Muscle of leg (tissue), 11 donors: ENCODE results near the gene ZNF451. TPM values are rescaled to one million over a fixed set of nuclear protein-coding genes. Genes with fewer than 3 reads are reported as not detected.
"Not testable (repeated sequence)": the region's sequence is repeated elsewhere in the genome, so short reads cannot be mapped to it uniquely, and the experiment has no call there.

Source experiments
- DNase-seq: peaks from one replicate; pipeline ENCODE4 v3.0.0; 2013
- H3K27ac ChIP-seq: one replicate; pipeline ENCODE4 v1.5.1; 2013; ENCODE audit warnings: mild to moderate bottlenecking, low read length, control low read depth
- H3K27me3 ChIP-seq: one replicate; pipeline ENCODE4 v1.6.1; 2013; ENCODE audit warnings: low read length; ENCODE audit not compliant: control insufficient read depth, insufficient read depth
- H3K36me3 ChIP-seq: one replicate; pipeline ENCODE4 v1.6.1; 2013; ENCODE audit warnings: low read length; ENCODE audit not compliant: control insufficient read depth, insufficient read depth
- H3K4me1 ChIP-seq: one replicate; pipeline ENCODE4 v1.6.1; 2013; ENCODE audit warnings: low read length; ENCODE audit not compliant: control insufficient read depth, insufficient read depth
- H3K4me3 ChIP-seq: one replicate; pipeline ENCODE4 v1.5.1; 2013; ENCODE audit warnings: low read length, control low read depth
- H3K9me3 ChIP-seq: replicated peaks from 2 replicates; pipeline ENCODE4 v1.6.1; 2013; ENCODE audit warnings: low read depth, low read length; ENCODE audit not compliant: control insufficient read depth
- WGBS: methylation state at CpG from one replicate; pipeline ENCODE4 v1.1.5; 2013; ENCODE audit warnings: missing lambda C conversion rate; ENCODE audit not compliant: insufficient coverage; 5-methylcytosine and 5-hydroxymethylcytosine counted together
- polyA plus RNA-seq, 8 donors: library from polyadenylated mRNA; unstranded; fragments of 120-200 nt; gene quantifications; one replicate each; pipeline versions ENCODE4 v1.2.1 to v1.2.3, GENCODE V29; 2013; ENCODE audit warnings: inconsistent platforms in 1 of 8, low replicate concordance in 1 of 8; ENCODE audit not compliant: insufficient read length in 8 of 8, insufficient read depth in 1 of 8
- total RNA-seq: library from RNA; stranded (reverse); fragments of 120-200 nt; gene quantifications from one replicate; pipeline ENCODE4 v1.2.4, GENCODE V29; 2013

ZNF451 gene
- total and polyA plus RNA-seq, 9 donors: 16.9 to 37.9 (median 18.5) TPM

DNA sequence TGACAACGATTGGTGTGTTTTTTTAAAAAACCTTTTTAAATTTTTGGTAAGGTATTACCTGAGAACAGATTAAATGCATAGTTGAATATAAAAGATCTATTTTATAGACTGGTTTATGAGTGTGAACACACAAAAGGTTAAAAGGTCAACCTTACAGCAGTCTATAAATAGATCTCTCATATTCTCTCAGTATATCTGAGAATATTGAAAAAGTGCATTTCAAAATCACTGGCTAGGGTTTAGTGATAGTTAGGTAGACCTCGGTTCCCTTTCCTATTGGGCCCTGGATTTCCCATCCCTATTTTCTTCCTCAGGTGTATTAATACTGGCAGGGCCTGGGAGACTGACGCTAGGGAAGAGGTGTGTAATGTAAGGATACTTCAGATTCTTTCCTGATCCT is 723 bp upstream of the ZNF451 start:
- no peak for DNase-seq
- Histone ChIP-seq H3K27ac (peak overlapping the region; percentile 93), H3K9me3 (no peaks in the 10 kb centered on the region), H3K36me3 (no peaks in the 10 kb centered on the region), H3K27me3 (no peaks in the 10 kb centered on the region), H3K4me3 (peak overlapping the region; percentile 72), H3K4me1 (peaks cover 7% of the 10 kb centered on the region)
- WGBS: no CpG with 5 or more reads among the region's 3 CpGs

DNA sequence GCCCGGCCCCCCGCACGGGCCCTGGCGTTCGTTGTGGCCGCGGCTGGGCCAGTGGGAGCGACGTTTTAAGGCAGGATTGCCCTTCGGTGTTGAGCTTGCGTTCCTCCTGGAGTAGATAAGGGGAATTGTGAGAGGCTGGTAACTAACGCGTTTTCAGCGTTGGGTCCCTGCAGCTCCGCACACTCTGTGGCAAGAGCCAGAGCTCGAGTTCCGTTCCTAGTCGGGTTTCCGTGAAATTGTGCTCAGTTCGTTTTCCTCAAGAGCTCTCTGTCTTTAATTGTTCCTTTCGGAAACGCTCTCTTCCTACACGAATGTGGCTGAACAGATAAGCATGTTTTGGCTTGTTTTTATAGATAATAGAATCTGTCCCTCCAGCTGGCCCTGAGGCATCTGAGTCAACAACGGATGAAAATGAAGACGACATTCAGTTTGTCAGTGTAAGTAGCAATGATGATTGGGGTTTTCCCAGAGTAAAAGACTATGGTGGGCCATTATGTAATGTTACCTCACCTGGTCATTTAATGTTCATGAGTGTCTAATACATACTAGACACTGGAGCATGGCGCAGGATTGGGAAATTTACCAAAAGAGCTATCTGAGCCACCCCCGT is 575 bp downstream of the ZNF451 start:
- not testable (repeated sequence) for H3K4me3 ChIP-seq

DNA sequence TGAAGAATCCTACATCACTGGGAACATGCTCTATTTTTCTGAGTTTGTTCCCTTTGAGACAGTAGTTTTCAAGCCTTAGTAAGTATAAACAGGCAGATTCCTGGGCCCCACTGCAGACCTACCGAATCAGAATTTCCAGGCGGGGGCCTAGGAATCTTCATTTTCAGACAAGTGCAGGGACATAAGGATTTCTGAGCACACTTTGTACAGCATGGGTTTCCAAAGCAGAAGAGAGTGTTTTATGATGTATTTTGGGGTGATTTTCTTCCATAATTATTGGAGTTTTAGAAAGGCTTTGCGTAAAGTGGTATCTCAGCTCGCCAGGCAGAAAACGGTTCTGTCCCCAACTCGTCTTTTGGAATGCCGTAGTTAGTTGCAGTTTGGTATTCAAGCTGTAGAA is 1.4 kb downstream of the ZNF451 start:
- not testable (repeated sequence) for H3K27ac ChIP-seq, H3K4me3 ChIP-seq

More for the DNA sequence above, 575 bp downstream of the ZNF451 start:
- H3K4me1 ChIP-seq, H3K27me3 ChIP-seq, H3K9me3 ChIP-seq, H3K36me3 ChIP-seq, DNase-seq, H3K27ac ChIP-seq: not testable (repeated sequence)
- WGBS: no CpG with 5 or more reads among the region's 27 CpGs

DNA sequence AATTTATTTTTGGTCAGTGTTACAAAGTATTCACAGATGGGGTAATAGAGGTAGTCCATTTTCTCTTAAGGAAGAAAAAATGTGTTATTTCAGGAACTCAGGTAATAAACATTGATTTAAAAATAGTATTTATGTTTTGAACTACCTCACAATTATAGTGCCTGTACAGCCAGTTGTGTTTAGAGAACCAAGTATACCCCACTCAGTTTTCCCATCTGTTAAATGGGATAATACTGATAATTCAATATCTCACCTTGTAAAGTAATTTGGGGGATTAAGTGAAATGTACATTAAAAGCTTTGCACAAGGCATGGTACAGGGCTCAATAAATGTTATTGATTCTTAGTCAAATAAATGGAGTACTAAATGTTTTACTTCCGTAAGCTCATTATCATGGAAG is 4.7 kb downstream of the ZNF451 start:
- DNase-seq: no peak
- no peak overlapping the region for H3K27ac ChIP-seq
- no peaks in the 10 kb centered on the region for H3K27me3 ChIP-seq
- no peaks in the 10 kb centered on the region for H3K9me3 ChIP-seq
- no CpG with 5 or more reads among the region's 1 CpG for WGBS
- no peak overlapping the region for H3K4me3 ChIP-seq
- H3K36me3 ChIP-seq: peaks cover 12% of the 10 kb centered on the region
- H3K4me1 ChIP-seq: peaks cover 3% of the 10 kb centered on the region

More for the DNA sequence above, 1.4 kb downstream of the ZNF451 start:
- DNase-seq, H3K9me3 ChIP-seq, H3K36me3 ChIP-seq, H3K4me1 ChIP-seq, H3K27me3 ChIP-seq: not testable (repeated sequence)
- 94% methylated on average over 3 of the region's 7 CpGs for WGBS

DNA sequence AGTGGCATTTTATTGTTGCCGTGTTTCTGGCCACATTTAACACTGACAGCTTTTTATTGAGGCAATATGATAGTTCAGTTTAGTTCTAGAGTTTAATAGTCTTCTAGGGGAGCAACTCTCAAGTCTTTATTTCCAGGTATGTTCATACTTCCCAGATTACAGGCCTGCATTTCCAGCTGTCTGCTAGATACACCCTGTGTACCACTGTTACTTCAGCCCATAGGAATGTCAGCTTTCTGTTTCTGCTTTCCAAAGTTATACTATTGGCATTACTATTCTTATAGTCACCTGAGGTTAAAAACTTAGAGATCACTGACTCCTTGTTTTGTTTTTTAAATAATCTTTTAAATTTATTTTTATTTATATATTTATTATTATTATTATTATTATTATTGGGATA is 7.6 kb downstream of the ZNF451 start:
- no peak overlapping the region for H3K4me3 ChIP-seq
- H3K27me3 ChIP-seq: no peaks in the 10 kb centered on the region
- no peaks in the 10 kb centered on the region for H3K4me1 ChIP-seq
- no peak overlapping the region for H3K27ac ChIP-seq
- H3K9me3 ChIP-seq: no peaks in the 10 kb centered on the region
- peaks cover 38% of the 10 kb centered on the region for H3K36me3 ChIP-seq
- DNase-seq: no peak
- no CpG with 5 or more reads among the region's 1 CpG for WGBS

DNA sequence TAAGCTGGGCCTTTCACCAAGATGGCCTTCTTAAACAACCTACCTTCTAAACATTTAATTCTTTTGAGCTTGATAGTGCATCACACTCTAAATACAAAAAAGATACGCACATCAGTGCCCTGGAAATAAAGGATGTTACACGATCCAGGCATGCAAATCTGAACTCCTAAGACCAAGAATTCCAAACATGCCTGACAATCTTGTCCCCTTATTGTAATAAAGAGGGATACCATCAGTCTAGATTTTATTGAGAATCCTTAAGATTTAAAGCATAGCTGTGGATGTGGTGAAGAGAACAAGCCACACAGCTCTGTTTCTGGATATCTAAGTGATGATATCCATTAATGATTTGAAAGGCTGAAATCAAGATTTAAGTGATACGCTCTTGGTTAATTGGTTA is 13.0 kb downstream of the ZNF451 start:
- DNase-seq: no peak
- Histone ChIP-seq H3K27me3 (no peaks in the 10 kb centered on the region), H3K4me3 (no peak overlapping the region), H3K9me3 (no peaks in the 10 kb centered on the region), H3K27ac (no peak overlapping the region), H3K36me3 (peaks cover 36% of the 10 kb centered on the region), H3K4me1 (no peaks in the 10 kb centered on the region)
- WGBS: no CpG with 5 or more reads among the region's 3 CpGs

DNA sequence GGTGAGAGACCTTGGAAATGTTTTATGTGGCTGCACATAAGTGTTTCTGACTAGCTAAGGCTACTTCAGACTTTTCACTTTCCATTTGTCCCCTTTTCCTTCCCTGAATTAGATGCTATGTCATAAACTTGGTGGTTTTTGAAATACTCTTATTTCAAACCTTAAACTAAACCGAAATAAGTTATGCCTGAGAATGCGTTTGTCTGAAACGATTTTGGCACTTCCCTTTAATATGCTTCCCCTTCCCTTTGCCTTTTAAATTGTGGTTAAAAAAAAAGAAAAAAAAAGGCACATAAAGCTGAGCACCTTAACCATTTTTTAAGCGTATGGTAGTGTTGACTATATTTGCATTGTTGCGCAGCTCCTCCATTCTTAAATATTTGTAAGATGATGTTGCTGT is 14.3 kb downstream of the ZNF451 start:
- H3K36me3 ChIP-seq: peaks cover 35% of the 10 kb centered on the region
- H3K4me1 ChIP-seq: no peaks in the 10 kb centered on the region
- no peak overlapping the region for H3K4me3 ChIP-seq
- no peak overlapping the region for H3K27ac ChIP-seq
- no peaks in the 10 kb centered on the region for H3K9me3 ChIP-seq
- no CpG with 5 or more reads among the region's 5 CpGs for WGBS
- H3K27me3 ChIP-seq: no peaks in the 10 kb centered on the region
- peak; percentile 3 for DNase-seq

DNA sequence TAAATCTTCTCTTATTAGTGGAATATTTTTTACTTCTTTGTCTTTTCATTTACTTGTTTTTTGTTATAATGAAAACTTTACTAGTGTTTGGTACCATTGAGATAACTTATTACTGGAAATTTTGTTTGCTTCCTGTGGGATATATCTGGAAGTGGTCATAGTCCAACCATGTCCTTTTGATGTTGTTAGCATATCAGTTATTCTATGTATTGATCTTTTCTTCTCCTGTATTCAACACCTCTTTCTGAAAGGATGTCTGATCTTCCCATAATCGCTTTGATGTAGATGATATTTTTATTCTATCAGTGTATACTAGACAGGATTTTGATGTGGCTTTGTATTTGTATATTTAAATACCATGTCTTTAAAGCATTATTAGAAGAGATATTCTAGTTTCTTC is 17.0 kb downstream of the ZNF451 start:
- no CpG with 5 or more reads among the region's 1 CpG for WGBS
- no peak overlapping the region for H3K4me3 ChIP-seq
- no peak overlapping the region for H3K27ac ChIP-seq
- H3K4me1 ChIP-seq: no peaks in the 10 kb centered on the region
- no peak for DNase-seq
- no peaks in the 10 kb centered on the region for H3K9me3 ChIP-seq
- peaks cover 12% of the 10 kb centered on the region for H3K36me3 ChIP-seq
- H3K27me3 ChIP-seq: no peaks in the 10 kb centered on the region

DNA sequence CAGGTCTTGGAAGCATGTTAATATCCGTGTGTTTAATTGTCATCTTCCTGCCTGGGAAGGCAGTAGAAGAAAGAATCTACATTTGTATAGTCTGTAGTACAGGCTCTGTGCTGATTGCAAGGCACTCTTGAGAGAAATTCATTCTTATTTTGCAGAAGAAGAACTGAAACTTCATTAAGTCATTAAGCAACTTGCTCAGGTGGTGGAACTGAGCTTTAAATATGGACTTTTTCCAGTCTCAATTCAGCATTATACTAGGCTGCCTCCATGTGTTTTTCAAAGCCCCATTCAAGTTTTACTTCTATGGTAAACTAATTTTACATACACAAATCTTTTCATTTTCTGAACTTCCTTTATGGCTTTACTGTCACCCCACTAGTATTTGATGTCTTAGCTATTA is 18.7 kb downstream of the ZNF451 start:
- H3K4me3 ChIP-seq: no peak overlapping the region
- H3K9me3 ChIP-seq: no peaks in the 10 kb centered on the region
- peaks cover 2% of the 10 kb centered on the region for H3K36me3 ChIP-seq
- H3K27ac ChIP-seq: no peak overlapping the region
- no CpG with 5 or more reads among the region's 1 CpG for WGBS
- H3K4me1 ChIP-seq: no peaks in the 10 kb centered on the region
- H3K27me3 ChIP-seq: no peaks in the 10 kb centered on the region
- peak; percentile 31 for DNase-seq

DNA sequence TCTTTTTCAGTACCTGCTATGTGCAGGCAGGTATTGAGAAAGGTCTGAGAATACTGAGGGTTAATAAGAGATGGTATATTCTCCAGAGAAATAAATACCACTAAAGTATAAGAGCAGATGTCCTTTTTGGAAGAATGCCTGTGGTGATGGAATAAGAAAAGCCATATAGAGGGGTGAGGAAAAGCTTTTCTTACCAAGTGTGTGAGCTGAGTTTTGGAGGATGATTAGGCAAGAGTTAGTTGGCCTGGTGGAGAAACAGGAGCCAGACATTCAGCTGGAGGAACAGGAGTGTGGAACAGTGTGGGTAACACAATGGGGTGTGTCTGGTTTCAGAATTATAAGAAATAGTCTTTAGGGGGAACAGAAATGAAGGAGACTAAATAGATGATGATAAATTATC is 19.9 kb downstream of the ZNF451 start:
- Histone ChIP-seq H3K36me3 (peaks cover 2% of the 10 kb centered on the region), H3K4me3 (no peak overlapping the region), H3K4me1 (no peaks in the 10 kb centered on the region), H3K27me3 (no peaks in the 10 kb centered on the region), H3K27ac (no peak overlapping the region), H3K9me3 (no peaks in the 10 kb centered on the region)
- peak; percentile 57 for DNase-seq

DNA sequence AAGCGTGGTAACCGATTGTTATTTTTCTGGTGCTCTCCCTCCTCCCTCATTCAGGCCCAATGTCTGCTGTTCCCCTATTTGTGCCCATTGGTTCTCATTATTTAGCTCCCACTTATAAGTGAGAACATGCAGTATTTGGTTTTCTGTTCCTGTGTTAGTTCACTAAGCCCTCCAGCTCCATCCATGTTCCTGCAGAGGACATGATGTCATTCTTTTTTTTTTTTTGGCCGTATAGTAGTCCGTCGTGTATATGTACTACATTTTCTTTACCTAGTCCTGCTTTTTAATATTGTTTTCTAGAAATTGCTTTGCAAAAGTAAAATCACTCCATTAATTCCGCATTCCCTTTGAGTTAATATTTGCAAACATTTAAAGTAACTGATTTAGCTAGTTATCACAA is 23.1 kb downstream of the ZNF451 start:
- no peak overlapping the region for H3K4me3 ChIP-seq
- no peaks in the 10 kb centered on the region for H3K9me3 ChIP-seq
- WGBS: no CpG with 5 or more reads among the region's 6 CpGs
- H3K27me3 ChIP-seq: no peaks in the 10 kb centered on the region
- no peak overlapping the region for H3K27ac ChIP-seq
- H3K4me1 ChIP-seq: no peaks in the 10 kb centered on the region
- peaks cover 2% of the 10 kb centered on the region for H3K36me3 ChIP-seq
- no peak for DNase-seq
